Inferior parietal cortex (tissue), 1 donor: Measurements from ENCODE around the gene NPIPB4.
"Not testable (repeated sequence)": the region's sequence is repeated elsewhere in the genome, so short reads cannot be mapped to it uniquely, and the experiment has no call there.

Experiments used
- DNase-seq: peaks from one replicate; pipeline ENCODE4 v3.0.0-alpha.2; 2016; ENCODE audit errors: extremely low spot score

Gene NPIPB4

GRCh38 chr16:21857656-21858055, at the start of gene NPIPB4:
Gene NPIPB4 (minus strand): TSS chr16:21857756. CDS start chr16:21857378, 378 bp downstream.
- DNase-seq: not testable (repeated sequence)

GRCh38 chr16:21898998-21899397, 41.4 kb upstream of the NPIPB4 start:
- not testable (repeated sequence) for DNase-seq

- not testable (repeated sequence) for DNase-seq
Measured at GRCh38 chr16:21881988-21882387, 24.4 kb upstream of the NPIPB4 start.

GRCh38 chr16:21837186-21837585, 20.4 kb downstream of the NPIPB4 start:
- not testable (repeated sequence) for DNase-seq

GRCh38 chr16:21836334-21836733, 21.2 kb downstream of the NPIPB4 start:
- not testable (repeated sequence) for DNase-seq

GRCh38 chr16:21835747-21836146, 21.8 kb downstream of the NPIPB4 start:
- not testable (repeated sequence) for DNase-seq

GRCh38 chr16:21834211-21834610, 23.3 kb downstream of the NPIPB4 start:
- not testable (repeated sequence) for DNase-seq

- DNase-seq: not testable (repeated sequence)
Measured at GRCh38 chr16:21829929-21830328, 27.6 kb downstream of the NPIPB4 start.

- not testable (repeated sequence) for DNase-seq
Measured at GRCh38 chr16:21826067-21826706, 31.4 kb downstream of the NPIPB4 start.

GRCh38 chr16:21825526-21825925, 32.0 kb downstream of the NPIPB4 start:
- not testable (repeated sequence) for DNase-seq

GRCh38 chr16:21823258-21823657, 34.3 kb downstream of the NPIPB4 start:
- not testable (repeated sequence) for DNase-seq

GRCh38 chr16:21820908-21821465, 36.6 kb downstream of the NPIPB4 start:
- DNase-seq: not testable (repeated sequence)

- peak; percentile 51 for DNase-seq
Measured at GRCh38 chr16:21820028-21820907, 37.3 kb downstream of the NPIPB4 start.

- DNase-seq: not testable (repeated sequence)
Measured at GRCh38 chr16:21819617-21820016, 37.9 kb downstream of the NPIPB4 start.

GRCh38 chr16:21817012-21817411, 40.5 kb downstream of the NPIPB4 start:
- not testable (repeated sequence) for DNase-seq

- DNase-seq: not testable (repeated sequence)
Measured at GRCh38 chr16:21815694-21816093, 41.9 kb downstream of the NPIPB4 start.

- not testable (repeated sequence) for DNase-seq
Measured at GRCh38 chr16:21802375-21802663, 55.2 kb downstream of the NPIPB4 start.

GRCh38 chr16:21801538-21802374, 55.8 kb downstream of the NPIPB4 start:
- DNase-seq: peak; percentile 47

GRCh38 chr16:21798601-21799000, 59.0 kb downstream of the NPIPB4 start:
- not testable (repeated sequence) for DNase-seq

- not testable (repeated sequence) for DNase-seq
Measured at GRCh38 chr16:21793310-21793709, 64.2 kb downstream of the NPIPB4 start.

GRCh38 chr16:21790506-21790905, 67.0 kb downstream of the NPIPB4 start:
- not testable (repeated sequence) for DNase-seq
